ENCODE results near the gene KIF18A.

GRCh38 chr11:28123151-28123581 is 15.2 kb upstream of the KIF18A start:
- TF ChIP-seq, protein P1, sequence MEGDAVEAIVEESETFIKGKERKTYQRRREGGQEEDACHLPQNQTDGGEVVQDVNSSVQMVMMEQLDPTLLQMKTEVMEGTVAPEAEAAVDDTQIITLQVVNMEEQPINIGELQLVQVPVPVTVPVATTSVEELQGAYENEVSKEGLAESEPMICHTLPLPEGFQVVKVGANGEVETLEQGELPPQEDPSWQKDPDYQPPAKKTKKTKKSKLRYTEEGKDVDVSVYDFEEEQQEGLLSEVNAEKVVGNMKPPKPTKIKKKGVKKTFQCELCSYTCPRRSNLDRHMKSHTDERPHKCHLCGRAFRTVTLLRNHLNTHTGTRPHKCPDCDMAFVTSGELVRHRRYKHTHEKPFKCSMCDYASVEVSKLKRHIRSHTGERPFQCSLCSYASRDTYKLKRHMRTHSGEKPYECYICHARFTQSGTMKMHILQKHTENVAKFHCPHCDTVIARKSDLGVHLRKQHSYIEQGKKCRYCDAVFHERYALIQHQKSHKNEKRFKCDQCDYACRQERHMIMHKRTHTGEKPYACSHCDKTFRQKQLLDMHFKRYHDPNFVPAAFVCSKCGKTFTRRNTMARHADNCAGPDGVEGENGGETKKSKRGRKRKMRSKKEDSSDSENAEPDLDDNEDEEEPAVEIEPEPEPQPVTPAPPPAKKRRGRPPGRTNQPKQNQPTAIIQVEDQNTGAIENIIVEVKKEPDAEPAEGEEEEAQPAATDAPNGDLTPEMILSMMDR (IDR thresholded peaks at IDR 0.05) = no peak
- TF ChIP-seq SIN3A (IDR thresholded peaks at IDR 0.05; ENCODE audit: borderline replicate concordance, insufficient read depth, low read depth, low read length) (no peak), POLR2AphosphoS5 (IDR thresholded peaks at IDR 0.05; ENCODE audit: low read depth, low read length) (no peak)
- TF ChIP-seq, protein P2, sequence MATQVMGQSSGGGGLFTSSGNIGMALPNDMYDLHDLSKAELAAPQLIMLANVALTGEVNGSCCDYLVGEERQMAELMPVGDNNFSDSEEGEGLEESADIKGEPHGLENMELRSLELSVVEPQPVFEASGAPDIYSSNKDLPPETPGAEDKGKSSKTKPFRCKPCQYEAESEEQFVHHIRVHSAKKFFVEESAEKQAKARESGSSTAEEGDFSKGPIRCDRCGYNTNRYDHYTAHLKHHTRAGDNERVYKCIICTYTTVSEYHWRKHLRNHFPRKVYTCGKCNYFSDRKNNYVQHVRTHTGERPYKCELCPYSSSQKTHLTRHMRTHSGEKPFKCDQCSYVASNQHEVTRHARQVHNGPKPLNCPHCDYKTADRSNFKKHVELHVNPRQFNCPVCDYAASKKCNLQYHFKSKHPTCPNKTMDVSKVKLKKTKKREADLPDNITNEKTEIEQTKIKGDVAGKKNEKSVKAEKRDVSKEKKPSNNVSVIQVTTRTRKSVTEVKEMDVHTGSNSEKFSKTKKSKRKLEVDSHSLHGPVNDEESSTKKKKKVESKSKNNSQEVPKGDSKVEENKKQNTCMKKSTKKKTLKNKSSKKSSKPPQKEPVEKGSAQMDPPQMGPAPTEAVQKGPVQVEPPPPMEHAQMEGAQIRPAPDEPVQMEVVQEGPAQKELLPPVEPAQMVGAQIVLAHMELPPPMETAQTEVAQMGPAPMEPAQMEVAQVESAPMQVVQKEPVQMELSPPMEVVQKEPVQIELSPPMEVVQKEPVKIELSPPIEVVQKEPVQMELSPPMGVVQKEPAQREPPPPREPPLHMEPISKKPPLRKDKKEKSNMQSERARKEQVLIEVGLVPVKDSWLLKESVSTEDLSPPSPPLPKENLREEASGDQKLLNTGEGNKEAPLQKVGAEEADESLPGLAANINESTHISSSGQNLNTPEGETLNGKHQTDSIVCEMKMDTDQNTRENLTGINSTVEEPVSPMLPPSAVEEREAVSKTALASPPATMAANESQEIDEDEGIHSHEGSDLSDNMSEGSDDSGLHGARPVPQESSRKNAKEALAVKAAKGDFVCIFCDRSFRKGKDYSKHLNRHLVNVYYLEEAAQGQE (IDR thresholded peaks at IDR 0.05; ENCODE audit: insufficient read depth in 1 of 2, low read depth in 2 of 2, low read length in 1 of 2) = no peak

Measured in Panc1 (cell line).